Esophagus muscularis mucosa (tissue), 2 donors: ENCODE results near the gene MPC1.

Source experiments
- POLR2A ChIP-seq: fragments of 450-650 bp; IDR thresholded peaks from one replicate; pipeline ENCODE4 v1.6.1; 2017; ENCODE audit warnings: antibody characterized with exemption, moderate library complexity, mild to moderate bottlenecking, low read depth
- POLR2AphosphoS5 ChIP-seq, 2 donors: sonication (generic); formaldehyde crosslinking; IDR thresholded peaks; one replicate each; pipeline ENCODE4 v1.6.1; 2017; ENCODE audit warnings: antibody characterized with exemption in 2 of 2

- no peak for TF ChIP-seq POLR2AphosphoS5 (IDR thresholded peaks at IDR 0.05)
- no peak for TF ChIP-seq POLR2A
Measured at GRCh38 chr6:166410426-166410935, 27.7 kb upstream of the MPC1 start.
